GM19025 (cell line): Measurements from ENCODE around the gene RIT2.

ENCODE experiments used
- ATAC-seq: cut with Tn5 transposase; IDR thresholded peaks from one replicate; pipeline ENCODE4 v1.9.1; 2021; ENCODE audit warnings: mild to moderate bottlenecking, low read depth, moderate library complexity; ENCODE audit not compliant: unreplicated experiment

The RIT2 gene

GRCh38 chr18:43115076-43115921 lies at the start of gene RIT2:
RIT2 (minus strand) TSS chr18:43115685.
- ATAC-seq = no peak

GRCh38 chr18:43161528-43161927 lies 46.0 kb upstream of the RIT2 start:
- no peak for ATAC-seq

DNA sequence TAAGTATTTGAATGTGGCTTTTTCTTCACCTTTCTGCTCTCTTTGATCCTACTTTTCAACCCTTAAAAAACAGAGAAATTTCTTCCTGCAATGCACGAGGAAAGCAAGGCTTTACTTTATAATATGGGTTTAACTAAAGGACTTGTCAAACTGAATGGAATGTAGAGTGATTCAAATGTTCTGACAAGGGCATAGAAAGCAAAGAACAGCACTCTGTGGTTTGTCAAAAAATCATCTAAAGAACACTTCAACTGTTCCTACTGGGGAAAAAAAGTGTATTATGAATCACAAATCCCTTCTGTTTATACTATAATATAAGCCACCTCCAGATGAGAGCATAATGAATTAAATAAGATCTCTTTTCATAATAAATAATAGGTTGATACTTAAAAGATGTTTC lies 45.0 kb upstream of the RIT2 start:
- ATAC-seq = no peak

GRCh38 chr18:43159926-43160325 lies 44.4 kb upstream of the RIT2 start:
- ATAC-seq = no peak

- ATAC-seq = no peak
Observed at GRCh38 chr18:43159086-43159770, 43.7 kb upstream of the RIT2 start.

DNA sequence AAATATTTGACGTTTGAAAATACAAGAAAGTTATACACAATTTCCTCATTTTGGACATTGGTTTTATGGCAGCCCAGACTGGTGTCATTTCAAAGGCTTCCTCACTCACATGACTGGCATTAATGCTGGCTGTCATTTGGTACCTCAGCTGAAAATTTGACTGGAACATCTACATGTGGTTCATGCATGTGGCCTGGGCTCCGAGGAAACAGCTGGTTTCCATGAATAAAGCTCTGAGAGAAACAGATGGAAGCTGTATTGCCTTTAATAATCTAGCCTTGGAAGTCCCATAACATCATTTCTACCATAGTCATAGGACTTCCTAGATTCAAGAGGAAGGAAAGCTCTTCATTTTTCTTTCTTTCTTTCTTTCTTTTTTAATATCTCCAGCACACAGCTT lies 42.9 kb upstream of the RIT2 start:
- no peak for ATAC-seq

DNA sequence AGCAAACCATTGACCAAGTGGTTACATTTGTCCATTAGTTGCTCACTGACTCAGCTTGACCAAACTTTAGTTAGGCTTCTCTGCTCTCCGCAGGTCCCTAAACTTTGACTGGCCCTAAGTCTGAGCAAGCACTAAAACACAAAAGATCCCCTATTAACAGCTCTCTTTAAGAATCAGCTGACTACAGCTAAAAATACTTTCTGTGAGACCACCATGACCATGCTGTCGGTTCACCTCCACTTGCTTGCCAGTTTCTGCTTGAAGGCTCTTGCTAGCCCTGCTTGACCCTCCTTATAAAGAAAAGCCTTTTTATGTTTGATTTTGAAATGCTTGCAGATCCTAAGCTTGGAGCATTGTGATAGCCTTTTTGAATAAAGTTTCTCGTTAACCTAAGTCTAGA lies 40.4 kb upstream of the RIT2 start:
- ATAC-seq = no peak

DNA sequence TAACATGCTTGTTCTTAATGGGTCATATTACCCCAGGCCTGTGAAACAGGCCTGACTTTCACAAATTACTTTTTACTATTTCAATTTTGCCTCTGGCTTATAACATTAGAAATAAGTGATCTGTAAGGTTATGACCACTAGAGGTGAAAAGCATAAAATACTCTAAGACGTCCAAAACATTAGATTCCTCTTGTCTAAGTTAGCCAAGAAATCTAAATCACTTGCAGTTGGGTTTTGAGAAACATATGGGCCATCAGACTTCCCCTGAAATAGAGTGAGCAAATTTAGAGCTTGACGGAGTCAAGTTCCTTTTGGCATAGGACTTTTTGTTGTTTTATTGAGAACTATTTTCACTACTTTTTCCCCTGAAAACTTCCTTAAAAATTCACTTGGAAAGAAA lies 32.7 kb upstream of the RIT2 start:
- no peak for ATAC-seq

GRCh38 chr18:43141208-43141607 lies 25.7 kb upstream of the RIT2 start:
- ATAC-seq = no peak

DNA sequence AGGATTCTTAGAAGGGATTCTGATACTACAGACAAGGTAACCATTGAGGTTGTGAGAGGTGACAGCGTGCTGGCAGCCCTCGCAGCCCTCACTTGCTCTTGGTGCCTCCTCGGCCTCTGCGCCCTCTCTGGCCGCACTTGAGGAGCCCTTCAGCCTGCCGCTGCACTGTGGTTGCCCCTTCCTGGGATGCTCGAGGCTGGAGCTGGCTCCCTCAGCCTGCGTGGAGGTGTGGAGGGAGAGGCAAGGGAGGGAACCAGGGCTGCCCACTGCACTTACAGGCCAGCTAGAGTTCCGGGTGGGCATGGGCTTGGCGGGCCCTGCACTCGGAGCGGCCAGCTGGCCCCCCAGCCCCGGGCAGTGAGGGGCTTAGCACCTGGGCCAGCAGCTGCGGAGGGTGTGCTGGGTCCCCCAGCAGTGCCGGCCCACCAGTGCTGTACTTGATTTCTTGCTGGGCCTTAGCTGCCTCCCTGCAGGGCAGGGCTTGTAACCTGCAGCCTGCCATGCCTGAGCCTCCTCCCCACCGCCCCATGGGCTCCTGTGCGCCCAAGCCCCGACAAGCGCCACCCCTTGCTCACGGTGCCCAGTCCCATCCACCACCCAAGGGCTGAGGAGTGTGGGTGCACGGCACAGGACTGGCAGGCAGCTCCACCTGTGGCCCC lies 23.9 kb upstream of the RIT2 start:
- no peak for ATAC-seq

DNA sequence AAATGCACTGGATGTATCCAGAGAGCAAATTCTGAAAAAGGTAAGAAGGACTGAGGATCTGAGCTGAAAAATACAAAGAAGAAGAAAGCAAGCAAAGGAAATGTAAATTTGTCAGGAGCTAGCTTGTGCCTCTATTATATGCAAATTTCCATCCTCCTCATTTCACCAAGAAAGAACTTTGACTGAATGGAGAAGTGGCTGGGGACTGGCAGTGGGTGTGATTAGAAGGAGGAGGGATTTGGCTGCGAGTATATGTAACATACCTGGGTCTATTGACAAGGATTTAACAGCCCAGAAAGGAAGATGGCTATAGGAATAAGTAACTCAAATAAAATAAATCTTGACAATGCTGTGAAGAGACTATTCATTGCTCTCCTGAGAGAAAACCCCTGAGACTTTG lies 19.4 kb upstream of the RIT2 start:
- ATAC-seq = no peak

GRCh38 chr18:43130716-43131260 lies 15.3 kb upstream of the RIT2 start:
- ATAC-seq = no peak

DNA sequence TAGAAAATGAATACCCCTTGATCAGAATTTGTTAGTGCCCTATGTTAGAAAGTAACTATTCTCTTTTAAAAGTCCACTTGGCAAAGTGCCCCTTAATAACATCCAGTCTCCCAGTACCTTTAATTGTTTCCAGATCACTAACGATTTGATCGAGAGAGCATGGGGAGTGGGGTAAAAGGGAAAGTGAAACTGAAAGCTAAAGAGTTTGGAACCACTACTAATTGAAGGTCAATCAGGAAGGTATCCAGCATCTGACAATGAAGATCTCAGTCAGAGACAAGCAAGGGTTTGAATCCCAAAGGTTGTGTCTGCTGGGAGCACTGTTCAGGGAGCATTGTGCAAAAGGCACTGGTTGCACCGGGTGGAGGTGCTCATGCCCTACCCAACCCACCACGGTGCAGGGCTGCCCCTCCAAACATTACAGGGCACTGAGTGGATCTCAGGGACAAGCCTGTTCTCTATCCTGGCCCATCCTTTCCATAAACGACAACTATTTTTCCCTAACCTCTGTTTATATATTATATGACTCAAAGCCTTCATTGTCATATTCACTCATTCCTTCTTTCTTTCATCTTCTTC lies 14.6 kb upstream of the RIT2 start:
- ATAC-seq = no peak

DNA sequence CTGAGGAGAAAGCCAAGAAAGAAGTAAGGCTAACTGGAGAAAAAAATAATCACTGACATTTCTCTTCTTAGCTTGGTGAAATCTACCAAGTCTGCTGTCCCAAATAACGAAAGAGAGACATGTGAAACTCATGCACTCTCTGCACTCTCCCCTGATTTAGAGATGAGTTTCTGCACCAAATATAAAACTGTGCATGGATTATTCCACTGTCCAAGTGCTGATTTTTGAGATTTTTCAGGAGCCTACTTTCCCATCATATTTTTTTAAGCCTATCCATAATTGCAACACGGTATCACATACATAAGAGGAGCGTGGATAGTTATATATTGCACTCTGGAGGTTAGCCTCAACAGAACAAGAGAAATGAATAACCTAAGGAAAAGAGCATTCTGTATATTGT lies 10.0 kb upstream of the RIT2 start:
- ATAC-seq = no peak

DNA sequence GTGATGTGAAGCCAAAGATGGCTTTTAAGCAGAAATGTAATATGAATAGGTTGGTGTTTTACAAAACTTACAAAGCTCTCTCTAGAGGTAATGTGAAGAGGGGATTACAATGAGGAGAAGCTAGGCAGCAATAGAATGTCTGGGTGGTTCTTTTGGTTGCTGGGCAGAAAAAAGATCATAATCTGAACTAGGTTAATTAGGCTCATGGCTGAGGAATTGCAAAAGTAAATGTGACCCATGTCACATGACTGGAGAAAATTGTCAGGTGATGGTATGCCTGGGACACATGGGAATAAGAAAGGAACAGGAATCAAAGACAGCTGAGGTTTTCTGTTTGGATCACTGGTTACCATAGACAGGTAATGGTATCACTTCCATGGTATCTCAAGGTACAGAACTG lies 7.5 kb upstream of the RIT2 start:
- ATAC-seq = no peak

DNA sequence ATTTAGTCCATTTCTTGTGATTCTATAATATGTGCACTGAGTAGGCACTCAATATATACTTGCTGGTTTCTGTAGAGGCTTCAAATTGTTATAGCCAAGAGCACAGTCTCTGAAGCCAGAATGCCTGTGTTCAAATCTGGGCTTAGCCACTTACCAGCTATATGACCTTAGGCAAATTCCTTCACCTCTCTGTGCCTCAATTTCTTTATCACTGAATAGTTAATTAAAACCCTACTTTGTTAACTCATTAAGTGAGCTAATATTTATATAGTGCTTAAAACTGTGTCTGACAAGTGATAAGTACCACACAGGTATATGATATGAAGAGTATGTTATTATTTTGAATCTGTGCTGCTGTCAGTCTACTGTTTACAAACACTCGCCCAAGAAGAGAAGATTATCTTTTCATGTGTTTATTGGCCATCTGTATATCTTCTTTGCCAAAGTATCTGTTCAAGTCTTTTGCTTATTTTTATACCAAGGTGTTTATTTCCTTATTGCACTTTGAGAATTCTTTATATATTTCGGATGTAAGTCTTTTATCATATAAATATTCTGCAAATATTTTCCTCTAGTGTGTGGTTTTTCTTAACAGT lies 1.3 kb upstream of the RIT2 start:
- no peak for ATAC-seq

DNA sequence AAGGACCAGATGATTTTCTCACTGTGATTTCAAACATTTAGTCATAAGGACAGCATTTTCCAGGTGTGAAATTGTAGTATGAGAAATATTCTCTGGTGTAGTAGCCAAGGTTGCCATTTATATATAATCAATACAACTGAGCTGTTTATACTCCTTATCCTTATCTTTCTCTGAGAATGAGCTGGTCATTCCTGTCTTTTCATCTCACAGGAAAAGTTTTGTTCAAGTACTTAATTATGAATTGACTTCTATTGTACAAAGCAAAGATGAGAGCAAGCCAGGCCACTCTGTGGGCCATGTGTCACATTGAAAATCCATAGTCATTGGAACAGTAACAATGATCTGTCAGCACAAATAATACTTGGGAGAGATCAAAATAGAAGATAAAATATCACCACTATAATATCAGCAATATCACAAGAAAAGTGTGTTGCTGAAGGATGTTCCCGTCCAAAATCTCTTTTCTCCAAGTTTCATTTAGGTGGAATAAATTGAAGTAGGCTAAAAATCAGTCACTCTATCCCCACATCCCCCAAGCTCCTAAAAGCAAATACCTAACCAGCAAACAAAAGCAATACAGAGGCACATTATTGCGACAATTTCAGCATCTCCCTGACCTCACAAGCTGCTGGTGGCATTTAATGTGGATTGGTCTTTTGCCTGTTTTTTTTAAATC lies 2.1 kb downstream of the RIT2 start:
- no peak for ATAC-seq

DNA sequence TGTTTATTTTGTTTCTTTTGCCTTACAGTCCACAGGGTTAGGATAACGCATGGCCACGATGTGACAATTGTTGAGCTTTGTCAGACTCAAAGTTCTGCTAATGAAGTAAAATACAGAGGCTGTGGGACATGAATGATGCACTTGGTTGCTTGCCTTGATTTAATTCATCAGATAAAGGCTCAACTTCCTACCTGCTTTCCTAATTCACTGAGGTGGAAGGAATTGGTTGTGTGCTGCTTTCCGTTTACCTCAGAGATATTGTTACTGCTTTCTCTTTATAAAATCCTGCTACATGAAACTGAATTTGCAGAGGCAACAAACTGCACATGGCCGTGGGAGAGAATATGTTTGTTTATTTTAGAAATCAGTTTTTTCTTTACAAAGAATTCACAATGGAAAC lies 6.6 kb downstream of the RIT2 start:
- ATAC-seq = no peak

DNA sequence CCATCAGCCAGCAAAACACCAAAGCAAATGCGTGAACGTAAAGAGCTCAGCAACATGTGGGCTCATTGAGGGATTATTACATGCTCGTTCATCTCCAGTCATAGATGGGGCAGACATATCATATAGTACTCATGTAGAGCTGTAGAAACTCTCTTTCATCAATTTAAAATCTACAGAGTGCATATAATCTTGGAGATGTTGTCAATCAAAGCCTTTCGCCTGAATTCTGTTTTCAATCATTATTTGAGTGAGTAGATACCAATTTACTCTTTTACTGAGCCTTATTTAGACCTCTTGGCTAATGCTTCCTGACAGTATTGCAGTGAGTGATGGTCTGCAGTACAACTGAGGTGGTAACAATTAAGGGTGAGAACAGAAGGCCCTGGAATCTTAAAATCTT lies 7.0 kb downstream of the RIT2 start:
- ATAC-seq = no peak

- ATAC-seq = no peak
Observed at GRCh38 chr18:43093646-43094045, 21.8 kb downstream of the RIT2 start.
